Natural killer cell treated with Interleukin-12 subunit alpha and Interleukin-12 subunit beta and Interleukin-15 and Interleukin-18, amount 100 ng/mL, for 72 hours (primary cell): Measurements from ENCODE around the gene HAUS6. TPM values are rescaled to one million over a fixed set of nuclear protein-coding genes. Genes with fewer than 3 reads are reported as not detected.
A peak's percentile ranks its signal among the peaks of the same experiment; 100 is the strongest.
"Not testable (repeated sequence)": the region's sequence is repeated elsewhere in the genome, so short reads cannot be mapped to it uniquely, and the experiment has no call there.

Source experiments
- ATAC-seq, 2 donors: fragments of 150-1000 bp; cut with Tn5 transposase in 1 of 2; sonication (Bioruptor Pico), chemical (Tn5 transposase) in 1 of 2; 2 replicates each; pipeline ENCODE4 v1.10.0; 2021
- DNase-seq: peaks from one replicate; pipeline ENCODE4 v3.0.0; 2022; ENCODE audit warnings: low spot score
- H3K27ac Mint-ChIP-seq, 2 donors: 1 replicate in 1 of 2; 2 replicates in 1 of 2; pipeline ENCODE4 v1.8.0; 2022; ENCODE audit warnings: mixed read lengths in 2 of 2, mild to moderate bottlenecking in 1 of 2, moderate library complexity in 1 of 2
- H3K27me3 Mint-ChIP-seq, 2 donors: 1 replicate in 1 of 2; 2 replicates in 1 of 2; pipeline ENCODE4 v1.8.0; 2022; ENCODE audit warnings: mixed read lengths in 2 of 2
- H3K36me3 Mint-ChIP-seq: one replicate; pipeline ENCODE4 v1.8.0; 2022; ENCODE audit warnings: mixed read lengths
- H3K4me1 Mint-ChIP-seq, 2 donors: 1 replicate in 1 of 2; 2 replicates in 1 of 2; pipeline ENCODE4 v1.8.0; 2022; ENCODE audit warnings: low read depth in 2 of 2, mixed read lengths in 2 of 2, mild to moderate bottlenecking in 1 of 2
- H3K4me3 Mint-ChIP-seq: one replicate; pipeline ENCODE4 v1.8.0; 2022; ENCODE audit warnings: mixed read lengths
- H3K9me3 Mint-ChIP-seq: 2 replicates; pipeline ENCODE4 v1.8.0; 2022; ENCODE audit warnings: mixed read lengths
- total RNA-seq, 2 donors: library from RNA; stranded (reverse); gene quantifications; one replicate each; pipeline ENCODE4 v1.2.3, GENCODE V29; 2022

HAUS6 gene
- total RNA-seq, 2 donors from 2014 or later = 26.2 to 41.8 TPM

DNA sequence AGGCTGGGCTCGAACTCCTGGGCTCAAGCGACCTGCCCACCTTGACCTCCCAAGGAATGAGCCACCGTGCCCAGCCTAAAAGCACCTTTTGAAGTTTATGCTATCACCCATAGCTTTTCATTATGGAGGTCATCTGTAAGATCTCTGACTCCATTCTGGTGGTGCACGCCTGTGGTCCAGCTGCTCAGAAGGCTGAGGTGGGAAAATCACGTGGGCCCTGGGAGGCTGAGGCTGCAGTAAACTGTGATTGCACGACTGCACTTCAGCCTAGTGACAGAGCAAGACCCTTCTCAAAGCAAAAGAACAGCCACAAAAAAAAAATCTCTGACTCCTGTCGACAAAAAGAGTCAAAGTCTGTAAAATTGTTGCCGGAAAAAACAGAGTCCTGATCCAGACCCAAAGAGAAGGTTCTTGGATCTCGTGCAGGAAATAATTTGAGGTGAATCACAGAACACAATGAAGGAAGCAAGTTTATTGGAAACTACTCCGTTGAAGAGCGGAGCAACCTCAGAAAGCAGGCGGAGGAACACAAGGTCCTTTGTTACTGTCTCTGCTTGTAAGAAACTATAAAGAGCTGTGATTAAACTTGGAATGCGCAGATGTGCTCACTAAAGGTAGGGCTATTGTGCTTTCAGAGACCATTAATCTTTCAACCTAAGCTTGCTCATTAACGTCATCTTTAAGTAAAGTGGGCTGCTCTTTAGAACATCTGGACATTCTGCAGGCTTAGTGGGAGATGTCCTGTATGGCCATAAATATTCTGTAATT is 2.0 kb upstream of the HAUS6 start:
- Mint-ChIP-seq H3K36me3 (peaks cover 6% of the 10 kb centered on the region), H3K4me3 (no peak overlapping the region), H3K27me3 (no peaks in the 10 kb centered on the region), H3K27ac (peak overlapping the region in 1 of 2 donors; percentile 56), H3K4me1 (peaks cover 8 to 10% of the 10 kb centered on the region in 2 donors), H3K9me3 (no peaks in the 10 kb centered on the region)
- ATAC-seq (no peak), DNase-seq (no peak)

DNA sequence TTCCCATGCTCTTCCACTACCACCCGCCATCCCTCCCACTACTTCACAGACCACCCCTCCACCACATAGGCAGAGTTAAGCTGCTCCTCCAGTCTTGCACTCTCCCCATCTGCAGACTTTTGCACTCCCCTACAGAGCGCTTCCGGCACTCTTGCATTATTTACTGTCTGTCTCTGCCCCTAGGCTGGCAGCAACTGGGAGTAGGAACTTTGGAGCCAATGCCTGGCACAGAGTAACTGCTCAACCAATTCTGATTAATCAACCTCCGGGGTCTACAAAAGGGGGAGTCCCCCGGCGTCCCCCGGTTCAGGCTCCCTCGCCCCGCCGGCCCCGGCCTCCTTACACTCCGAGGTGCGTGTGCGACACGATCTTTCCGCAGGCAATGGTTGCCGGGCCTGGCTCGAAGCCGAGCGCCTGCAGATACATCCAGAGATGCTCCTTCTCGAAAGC is 498 bp downstream of the HAUS6 start:
- Mint-ChIP-seq H3K4me1 (peaks cover 17 to 19% of the 10 kb centered on the region in 2 donors), H3K27me3 (no peaks in the 10 kb centered on the region)
- DNase-seq = peak; percentile 65

GRCh38 chr9:19101203-19101602 is 1.5 kb downstream of the HAUS6 start:
- H3K36me3 Mint-ChIP-seq = peaks cover 6% of the 10 kb centered on the region
- ATAC-seq = no peak
- H3K27me3 Mint-ChIP-seq = no peaks in the 10 kb centered on the region
- DNase-seq = no peak
- no peaks in the 10 kb centered on the region for H3K9me3 Mint-ChIP-seq
- peaks cover 18 to 19% of the 10 kb centered on the region in 2 donors for H3K4me1 Mint-ChIP-seq
- peak overlapping the region; percentile 90 to 97 for H3K27ac Mint-ChIP-seq
- peak overlapping the region; percentile 96 for H3K4me3 Mint-ChIP-seq

More for the DNA sequence above, 498 bp downstream of the HAUS6 start:
- Mint-ChIP-seq H3K9me3 (no peaks in the 10 kb centered on the region), H3K36me3 (peaks cover 6% of the 10 kb centered on the region), H3K4me3 (peak overlapping the region; percentile 96), H3K27ac (peak overlapping the region; percentile 90 to 97)
- ATAC-seq = peak; percentile 34 to 73

- H3K27me3 Mint-ChIP-seq, DNase-seq, H3K36me3 Mint-ChIP-seq, ATAC-seq, H3K9me3 Mint-ChIP-seq: not testable (repeated sequence)
- peak overlapping the region; percentile 53 to 67 for H3K27ac Mint-ChIP-seq
- H3K4me3 Mint-ChIP-seq = peak overlapping the region; percentile 65
- H3K4me1 Mint-ChIP-seq = peaks cover 18 to 19% of the 10 kb centered on the region in 2 donors
Measured at GRCh38 chr9:19097431-19097830, 5.3 kb downstream of the HAUS6 start.

GRCh38 chr9:19087106-19088000 is 15.4 kb downstream of the HAUS6 start:
- DNase-seq (no peak), ATAC-seq (no peak)
- no peak overlapping the region for H3K27ac Mint-ChIP-seq
- no peaks in the 10 kb centered on the region for H3K4me1 Mint-ChIP-seq
- peaks cover 8% of the 10 kb centered on the region for H3K36me3 Mint-ChIP-seq
- no peak overlapping the region for H3K4me3 Mint-ChIP-seq
- H3K9me3 Mint-ChIP-seq = no peaks in the 10 kb centered on the region
- no peaks in the 10 kb centered on the region for H3K27me3 Mint-ChIP-seq

- H3K27ac Mint-ChIP-seq = peak overlapping the region in 1 of 2 donors; percentile 39
- no peaks in the 10 kb centered on the region for H3K4me1 Mint-ChIP-seq
- no peak overlapping the region for H3K4me3 Mint-ChIP-seq
- DNase-seq (no peak), ATAC-seq (no peak)
- peaks cover 14% of the 10 kb centered on the region for H3K36me3 Mint-ChIP-seq
- no peaks in the 10 kb centered on the region for H3K27me3 Mint-ChIP-seq
- H3K9me3 Mint-ChIP-seq = no peaks in the 10 kb centered on the region
Measured at GRCh38 chr9:19085295-19085694, 17.4 kb downstream of the HAUS6 start.

GRCh38 chr9:19074836-19075235 is 27.9 kb downstream of the HAUS6 start:
- H3K27ac Mint-ChIP-seq = no peak overlapping the region
- H3K36me3 Mint-ChIP-seq = peaks cover 29% of the 10 kb centered on the region

DNA sequence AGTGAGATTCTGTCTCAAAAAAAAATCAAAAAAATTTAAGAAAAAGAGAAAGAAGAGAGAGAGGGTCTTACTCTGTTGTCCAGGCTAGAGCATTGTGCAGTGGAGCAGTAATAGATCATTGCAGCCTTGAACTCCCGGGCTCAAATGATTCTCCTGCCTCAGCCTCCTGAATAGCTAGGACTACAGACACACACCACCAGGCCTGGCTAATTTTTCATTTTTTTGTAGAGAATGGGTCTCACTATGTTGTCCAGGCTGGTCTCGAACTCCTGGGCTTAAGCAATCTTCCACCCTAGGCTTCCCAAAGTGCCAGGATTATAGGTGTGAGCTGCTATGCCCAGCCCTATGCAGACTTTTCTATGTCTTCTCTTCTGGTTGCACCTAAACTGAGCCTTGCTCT is 28.5 kb downstream of the HAUS6 start:
- H3K4me3 Mint-ChIP-seq = no peak overlapping the region
- H3K4me1 Mint-ChIP-seq = peaks cover 0 to 3% of the 10 kb centered on the region in 2 donors
- ATAC-seq (no peak), DNase-seq (no peak)
- H3K27me3 Mint-ChIP-seq = no peaks in the 10 kb centered on the region
- H3K27ac Mint-ChIP-seq = no peak overlapping the region
- H3K9me3 Mint-ChIP-seq = no peaks in the 10 kb centered on the region
- H3K36me3 Mint-ChIP-seq = peaks cover 32% of the 10 kb centered on the region

More at GRCh38 chr9:19074836-19075235, 27.9 kb downstream of the HAUS6 start:
- Mint-ChIP-seq H3K27me3 (no peaks in the 10 kb centered on the region), H3K4me3 (no peak overlapping the region), H3K9me3 (no peaks in the 10 kb centered on the region), H3K4me1 (peaks cover 0 to 3% of the 10 kb centered on the region in 2 donors)
- no peak for DNase-seq
- no peak for ATAC-seq

- Mint-ChIP-seq H3K36me3 (peaks cover 36% of the 10 kb centered on the region), H3K27me3 (no peaks in the 10 kb centered on the region), H3K9me3 (no peaks in the 10 kb centered on the region), H3K4me3 (no peak overlapping the region), H3K4me1 (peaks cover 6 to 8% of the 10 kb centered on the region in 2 donors), H3K27ac (no peak overlapping the region)
- DNase-seq (no peak), ATAC-seq (no peak)
Measured at GRCh38 chr9:19057033-19057432, 45.7 kb downstream of the HAUS6 start.

GRCh38 chr9:19050637-19051591 is 51.8 kb downstream of the HAUS6 start:
- ATAC-seq (no peak), DNase-seq (no peak)
- Mint-ChIP-seq H3K9me3 (no peaks in the 10 kb centered on the region), H3K4me1 (peaks cover 27 to 35% of the 10 kb centered on the region in 2 donors), H3K4me3 (peak overlapping the region; percentile 92), H3K36me3 (peaks cover 12% of the 10 kb centered on the region), H3K27ac (peak overlapping the region; percentile 95 to 98), H3K27me3 (no peaks in the 10 kb centered on the region)

GRCh38 chr9:19049917-19050636 is 52.6 kb downstream of the HAUS6 start:
- Mint-ChIP-seq H3K27ac (peak overlapping the region; percentile 95 to 98), H3K9me3 (no peaks in the 10 kb centered on the region), H3K4me1 (peaks cover 25 to 35% of the 10 kb centered on the region in 2 donors), H3K4me3 (peak overlapping the region; percentile 92), H3K27me3 (no peaks in the 10 kb centered on the region), H3K36me3 (peaks cover 6% of the 10 kb centered on the region)
- no peak for DNase-seq
- no peak for ATAC-seq

DNA sequence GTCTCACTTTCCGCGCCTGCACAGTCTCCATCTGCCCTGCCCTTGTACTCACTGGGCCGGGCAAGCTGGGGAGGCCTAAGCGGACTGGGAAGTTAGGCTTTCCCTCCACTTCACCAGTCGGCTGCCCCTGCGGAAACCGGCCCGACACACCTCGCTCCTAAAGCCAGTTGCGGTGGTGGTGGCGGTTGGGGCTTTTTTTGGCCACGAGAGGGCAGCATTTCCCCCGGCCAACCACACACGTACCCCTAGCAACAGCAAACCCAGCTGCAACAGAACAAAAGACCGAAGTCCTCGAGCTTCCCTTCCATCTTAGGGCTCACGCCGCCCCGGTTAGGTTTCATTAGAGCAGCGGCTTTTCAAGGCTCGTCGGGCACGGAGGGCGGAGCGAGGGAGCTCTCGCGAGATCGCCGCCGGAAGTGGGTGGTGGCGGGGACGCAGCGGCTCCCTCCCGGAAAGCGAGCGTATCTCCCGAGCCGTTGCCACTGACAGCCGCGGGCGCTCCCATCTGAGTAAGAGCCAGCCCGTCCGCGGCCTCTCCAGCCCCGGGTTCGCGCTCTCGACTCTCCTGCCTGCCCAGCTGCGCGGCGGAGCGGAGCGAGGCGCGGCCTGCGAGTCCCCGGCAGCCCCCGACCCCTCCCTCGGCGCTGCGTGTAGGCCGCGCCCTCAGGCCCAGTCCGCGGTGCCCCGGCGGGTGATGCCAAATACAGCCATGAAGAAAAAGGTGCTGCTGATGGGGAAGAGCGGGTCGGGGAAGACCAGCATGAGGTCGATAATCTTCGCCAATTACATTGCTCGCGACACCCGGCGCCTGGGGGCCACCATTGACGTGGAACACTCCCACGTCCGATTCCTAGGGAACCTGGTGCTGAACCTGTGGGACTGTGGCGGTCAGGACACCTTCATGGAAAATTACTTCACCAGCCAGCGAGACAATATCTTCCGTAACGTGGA is 53.5 kb downstream of the HAUS6 start, which contains the start of gene RRAGA:
RRAGA (plus strand) TSS at position 462 of the 951 bp plus-strand sequence; CDS start at position 695, 233 bp downstream.
- DNase-seq (peak; percentile 94), ATAC-seq (peak; percentile 93 to 96)
- Mint-ChIP-seq H3K4me3 (peak within 1 kb of the TSS; percentile 92), H3K9me3 (no peaks in the 10 kb centered on the region), H3K27ac (peak within 1 kb of the TSS; percentile 95 to 98), H3K36me3 (peaks cover 6% of the 10 kb centered on the region), H3K27me3 (no peaks in the 10 kb centered on the region), H3K4me1 (peaks cover 25 to 35% of the 10 kb centered on the region in 2 donors)
